Esophagus squamous epithelium (tissue), 5 donors: ENCODE measurements around the gene NFATC4. TPM values are rescaled to one million over a fixed set of nuclear protein-coding genes. Genes with fewer than 3 reads are reported as not detected.

ENCODE experiments used
- DNase-seq: peaks from one replicate; lab custom pipeline; 2025; lab: John Stamatoyannopoulos, UW
- H3K27ac ChIP-seq, 4 donors: fragments of 200-600 bp; sonication (generic); one replicate each; pipeline ENCODE4 v1.5.1; 2016 to 2019; ENCODE audit warnings: mild to moderate bottlenecking in 1 of 4
- H3K27me3 ChIP-seq, 4 donors: fragments of 200-600 bp; sonication (generic); 1 replicate in 3 of 4; 2 replicates in 1 of 4; pipeline versions ENCODE4 v1.5.1 to v1.6.0; 2017 to 2021; ENCODE audit warnings: antibody characterized with exemption in 1 of 4
- H3K36me3 ChIP-seq, 3 donors: fragments of 200-600 bp; sonication (generic); one replicate each; pipeline ENCODE4 v1.5.1; 2016 to 2019
- H3K4me1 ChIP-seq, 3 donors: fragments of 200-600 bp; sonication (generic); one replicate each; pipeline ENCODE4 v1.5.1; 2017 to 2019
- H3K4me3 ChIP-seq, 4 donors: fragments of 200-600 bp; sonication (generic); 1 replicate in 3 of 4; 2 replicates in 1 of 4; pipeline ENCODE4 v1.5.1; 2016 to 2019; ENCODE audit warnings: mild to moderate bottlenecking in 2 of 4, moderate library complexity in 1 of 4
- H3K9me3 ChIP-seq, 3 donors: fragments of 200-600 bp; sonication (generic); one replicate each; pipeline ENCODE4 v1.5.1; 2016 to 2019
- CTCF ChIP-seq, 6 experiments: fragments of 450-650 bp in 4 of 6; fragments of 200-600 bp in 2 of 6; sonication (generic) in 2 of 6; IDR thresholded peaks; one replicate each; pipeline ENCODE4 v1.5.1; 2016 to 2019; ENCODE audit warnings: antibody characterized with exemption in 6 of 6, mild to moderate bottlenecking in 4 of 6, moderate library complexity in 4 of 6
- POLR2A ChIP-seq, 4 donors: fragments of 450-650 bp; IDR thresholded peaks; one replicate each; pipeline ENCODE4 v1.6.1; 2017; ENCODE audit warnings: antibody characterized with exemption in 4 of 4, mild to moderate bottlenecking in 4 of 4, moderate library complexity in 3 of 4
- WGBS, 2 donors: methylation state at CpG; one replicate each; pipeline ENCODE4 v1.1.5; 2018; 5-methylcytosine and 5-hydroxymethylcytosine counted together
- intact Hi-C: fragments of 100-400 bp; cut with DNase I; formaldehyde crosslinking; loops from one replicate; pipeline ENCODE4 v1.15.0; 2022
- total RNA-seq, 4 donors: library from RNA; depleted of rRNA; stranded (reverse); fragments of >200 nt; gene quantifications; one replicate each; pipeline ENCODE4 v1.1.0, GENCODE V29; 2016
- donor health status: DM: yes; HTN: yes; CAD: no.

NFATC4 gene
- total RNA-seq, 4 donors from 2014 or later, result 2.7 to 22.5 (median 9.2) TPM

GRCh38 chr14:24343795-24344660 lies 24.0 kb upstream of the NFATC4 start:
- Histone ChIP-seq H3K27me3 (peaks cover 0 to 15% (median 0%) of the 10 kb centered on the region in 4 donors), H3K4me1 (peaks cover 0 to 26% (median 9%) of the 10 kb centered on the region in 3 donors), H3K4me3 (no peak overlapping the region), H3K27ac (no peak overlapping the region), H3K9me3 (no peaks in the 10 kb centered on the region), H3K36me3 (no peaks in the 10 kb centered on the region)
- no peak for TF ChIP-seq POLR2A (IDR thresholded peaks at IDR 0.05)
- no peak for TF ChIP-seq CTCF (IDR thresholded peaks at IDR 0.05)
- no peak for DNase-seq
- 62 to 70% methylated on average over 6 to 7 of the region's 7 CpGs for WGBS, 2 donors
- intact Hi-C loops, result no loop called here

- Histone ChIP-seq H3K36me3 (no peaks in the 10 kb centered on the region), H3K27me3 (peaks cover 0 to 15% (median 0%) of the 10 kb centered on the region in 4 donors), H3K27ac (no peak overlapping the region), H3K9me3 (no peaks in the 10 kb centered on the region), H3K4me1 (peaks cover 0 to 14% (median 12%) of the 10 kb centered on the region in 3 donors), H3K4me3 (no peak overlapping the region)
- intact Hi-C loops, result no loop called here
- TF ChIP-seq CTCF (IDR thresholded peaks at IDR 0.05) (no peak), POLR2A (IDR thresholded peaks at IDR 0.05) (no peak)
- DNase-seq, result no peak
- WGBS, 2 donors, result 20 to 38% methylated on average over 1 of the region's 1 CpG
Observed at GRCh38 chr14:24347134-24347533, 20.9 kb upstream of the NFATC4 start.

- no peak for DNase-seq
- Histone ChIP-seq H3K27me3 (peaks cover 0 to 18% (median 0%) of the 10 kb centered on the region in 4 donors), H3K27ac (no peak overlapping the region), H3K36me3 (no peaks in the 10 kb centered on the region), H3K4me1 (peaks cover 0 to 14% (median 12%) of the 10 kb centered on the region in 3 donors), H3K4me3 (no peak overlapping the region), H3K9me3 (no peaks in the 10 kb centered on the region)
- intact Hi-C loops, result no loop called here
- TF ChIP-seq CTCF (IDR thresholded peaks at IDR 0.05) (no peak), POLR2A (IDR thresholded peaks at IDR 0.05) (no peak)
- WGBS, 2 donors, result 83 to 93% methylated on average over 2 of the region's 2 CpGs
Observed at GRCh38 chr14:24348186-24348585, 19.8 kb upstream of the NFATC4 start.

- DNase-seq, result no peak
- WGBS, 2 donors, result 63 to 83% methylated on average over 5 of the region's 5 CpGs
- H3K9me3 ChIP-seq, result no peaks in the 10 kb centered on the region
- TF ChIP-seq CTCF (IDR thresholded peaks at IDR 0.05) (no peak), POLR2A (IDR thresholded peaks at IDR 0.05) (no peak)
- no peak overlapping the region for H3K4me3 ChIP-seq
- H3K27me3 ChIP-seq, result peaks cover 0 to 15% (median 0%) of the 10 kb centered on the region in 4 donors
- peaks cover 0 to 26% (median 17%) of the 10 kb centered on the region in 3 donors for H3K4me1 ChIP-seq
- intact Hi-C loops, result no loop called here
- H3K27ac ChIP-seq, result no peak overlapping the region
- no peaks in the 10 kb centered on the region for H3K36me3 ChIP-seq
Observed at GRCh38 chr14:24349742-24350141, 18.2 kb upstream of the NFATC4 start.

GRCh38 chr14:24351517-24351916 lies 16.5 kb upstream of the NFATC4 start:
- Histone ChIP-seq H3K9me3 (no peaks in the 10 kb centered on the region), H3K4me3 (no peak overlapping the region), H3K4me1 (peaks cover 0 to 26% (median 17%) of the 10 kb centered on the region in 3 donors), H3K36me3 (no peaks in the 10 kb centered on the region), H3K27me3 (peaks cover 0 to 8% (median 0%) of the 10 kb centered on the region in 4 donors), H3K27ac (no peak overlapping the region)
- WGBS, 2 donors, result 34 to 36% methylated on average over 4 of the region's 4 CpGs
- TF ChIP-seq POLR2A (IDR thresholded peaks at IDR 0.05), result no peak
- no peak for TF ChIP-seq CTCF (IDR thresholded peaks at IDR 0.05)
- DNase-seq, result no peak
- intact Hi-C loops, result no loop called here
